PC-3 (cell line): ENCODE data around the gene IDS. TPM values are rescaled to one million over a fixed set of nuclear protein-coding genes. Genes with fewer than 3 reads are reported as not detected.

Source experiments
- ATAC-seq: fragments of 200-7000 bp; cut with Tn5 transposase; 2 replicates; pipeline ENCODE4 v1.9.1; 2020; ENCODE audit warnings: mild to moderate bottlenecking, moderate library complexity
- BruUV-seq: library from RNA; stranded (reverse); fragments of 400-500 nt; replicated peaks from 2 replicates; lab custom pipeline; 2021; lab: Mats Ljungman, UMichigan
- CTCF ChIA-PET: fragments of 300-600 bp; sonication (Branson Sonifier 250); formaldehyde crosslinking; loops from one replicate; lab custom pipeline; 2022; ENCODE audit warnings: antibody characterized with exemption; lab: Charles Lee
- POLR2A ChIA-PET: fragments of 300-600 bp; sonication (Branson Sonifier 250); formaldehyde crosslinking; loops from one replicate; lab custom pipeline; 2022; ENCODE audit warnings: antibody characterized with exemption; ENCODE audit not compliant: unreplicated experiment; lab: Charles Lee
- DNase-seq: peaks from one replicate; pipeline ENCODE4 v3.0.0-alpha.2; 2015
- H2AFZ ChIP-seq: fragments of 300-600 bp; sonication (generic); 2 replicates; pipeline ENCODE4 v1.6.0; 2016; ENCODE audit warnings: antibody characterized with exemption, low read length
- H3F3A ChIP-seq: fragments of 300-600 bp; sonication (generic); one replicate; pipeline ENCODE4 v1.6.0; 2017; ENCODE audit warnings: antibody characterized with exemption, low read length, control low read depth, mild to moderate bottlenecking; ENCODE audit not compliant: unreplicated experiment
- H3K27ac ChIP-seq: fragments of 300-600 bp; sonication (generic); 2 replicates; pipeline ENCODE4 v1.5.1; 2016; ENCODE audit warnings: mild to moderate bottlenecking, low read length
- H3K27me3 ChIP-seq: fragments of 300-600 bp; sonication (generic); 2 replicates; pipeline ENCODE4 v1.6.1; 2016; ENCODE audit warnings: low read length, mixed read lengths
- H3K36me3 ChIP-seq: fragments of 300-600 bp; sonication (generic); 2 replicates; pipeline ENCODE4 v1.6.1; 2016; ENCODE audit warnings: low read depth, mixed run types, low read length, mixed read lengths
- H3K4me1 ChIP-seq: fragments of 300-600 bp; sonication (generic); 2 replicates; pipeline ENCODE4 v1.5.1; 2016; ENCODE audit warnings: low read length; ENCODE audit not compliant: insufficient read depth
- H3K4me2 ChIP-seq: fragments of 300-600 bp; sonication (generic); 2 replicates; pipeline ENCODE4 v1.6.0; 2016; ENCODE audit warnings: low read length
- H3K4me3 ChIP-seq: fragments of 300-600 bp; sonication (generic); 2 replicates; pipeline ENCODE4 v1.5.1; 2016; ENCODE audit warnings: mild to moderate bottlenecking, low read length, mixed read lengths
- H3K79me2 ChIP-seq: fragments of 300-600 bp; sonication (generic); 2 replicates; pipeline ENCODE4 v1.6.1; 2017; ENCODE audit warnings: low read length, mixed read lengths
- H3K9ac ChIP-seq: fragments of 300-600 bp; sonication (generic); 2 replicates; pipeline ENCODE4 v1.6.0; 2016; ENCODE audit warnings: mild to moderate bottlenecking, low read length
- H3K9me2 ChIP-seq: fragments of 300-600 bp; sonication (generic); replicated peaks from 2 replicates; pipeline ENCODE4 v1.6.1; 2016; ENCODE audit warnings: mixed run types, low read length, mixed read lengths
- H3K9me3 ChIP-seq: fragments of 300-600 bp; sonication (generic); 2 replicates; pipeline ENCODE4 v1.6.1; 2016; ENCODE audit warnings: low read length, mixed read lengths
- H4K20me1 ChIP-seq: fragments of 300-600 bp; sonication (generic); 2 replicates; pipeline ENCODE4 v1.6.1; 2016; ENCODE audit warnings: low read length, mixed read lengths
- CTCF ChIP-seq: fragments of 300-600 bp; sonication (generic); conservative IDR thresholded peaks from 2 replicates; pipeline ENCODE4 v1.5.1; 2017; ENCODE audit warnings: antibody characterized with exemption, low read depth, mild to moderate bottlenecking, low read length
- EZH2 ChIP-seq: fragments of 300-600 bp; sonication (generic); IDR thresholded peaks from one replicate; pipeline ENCODE4 v1.6.1; 2017; ENCODE audit warnings: antibody characterized with exemption, mild to moderate bottlenecking, low read length; ENCODE audit not compliant: unreplicated experiment
- EZH2phosphoT487 ChIP-seq: fragments of 300-600 bp; sonication (generic); IDR thresholded peaks from 2 replicates; pipeline ENCODE4 v1.6.1; 2018; ENCODE audit warnings: mild to moderate bottlenecking, antibody characterized with exemption, low read length, borderline replicate concordance
- intact Hi-C: fragments of 100-400 bp; cut with micrococcal nuclease; formaldehyde crosslinking; loops from 2 replicates; pipeline ENCODE4 v1.9.0; 2023
- total RNA-seq: library from RNA; depleted of rRNA; stranded (reverse); fragments of >200 nt; gene quantifications from 2 replicates; pipeline ENCODE4 v1.2.3, GENCODE V29; 2014

IDS gene
- total RNA-seq, 1 experiment from 2014 or later = 72.9 TPM

- Histone ChIP-seq H3F3A (peaks cover 10% of the 10 kb centered on the region), H3K4me1 (peaks cover 49% of the 10 kb centered on the region), H3K4me2 (peak overlapping the region; percentile 61), H4K20me1 (no peaks in the 10 kb centered on the region), H3K9me3 (no peaks in the 10 kb centered on the region), H3K9me2 (no peaks in the 10 kb centered on the region), H3K27me3 (no peaks in the 10 kb centered on the region), H3K9ac (peak overlapping the region; percentile 45), H3K4me3 (no peak overlapping the region; the same call in 1 of the 2 replicates), H2AFZ (no peak overlapping the region), H3K79me2 (no peaks in the 10 kb centered on the region), H3K27ac (peak overlapping the region; percentile 89), H3K36me3 (peaks cover 52% of the 10 kb centered on the region)
- BruUV-seq = no TSS peak
- ChIA-PET CTCF (interaction anchor here (1.2 kb wide), 1 partner anchor 17 kb away, joined by 3 read pairs; no protein-coding TSS in a partner anchor), POLR2A (no interaction called here)
- intact Hi-C loops = loop anchor here (1.0 to 2.0 kb wide), 2 partner anchors 10 to 46 kb away; partner anchors contain the start of genes EOLA1 and IDS
- DNase-seq = peak; percentile 58
- no peak for TF ChIP-seq EZH2phosphoT487
- no peak for TF ChIP-seq CTCF
- TF ChIP-seq EZH2 = no peak
- ATAC-seq = peak; percentile 48
These were observed 10.1 kb downstream of the IDS start for GRCh38 chrX:149494844-149495565.

- CTCF ChIA-PET = interaction anchor here (0.8 to 1.1 kb wide), 2 partner anchors 17 to 18 kb away, joined by 3 read pairs; no protein-coding TSS in a partner anchor
- Histone ChIP-seq H3K79me2 (no peaks in the 10 kb centered on the region), H3K9ac (peak overlapping the region; percentile 45), H3K27ac (peak overlapping the region; percentile 89), H3K4me1 (peaks cover 49% of the 10 kb centered on the region), H3K4me2 (peak overlapping the region; percentile 61), H3K4me3 (no peak overlapping the region; the same call in 1 of the 2 replicates), H3K36me3 (peaks cover 60% of the 10 kb centered on the region), H3K27me3 (no peaks in the 10 kb centered on the region), H3K9me3 (no peaks in the 10 kb centered on the region), H2AFZ (no peak overlapping the region), H4K20me1 (no peaks in the 10 kb centered on the region), H3F3A (peaks cover 10% of the 10 kb centered on the region), H3K9me2 (no peaks in the 10 kb centered on the region)
- 0 out of 2 replicates have a peak, but pooled peaks have one; percentile 19 for TF ChIP-seq CTCF
- TF ChIP-seq EZH2phosphoT487 = no peak
- TF ChIP-seq EZH2 = no peak
- DNase-seq = peak; percentile 43
- peak; percentile 8; the same call in 1 of the 2 replicates for ATAC-seq
- intact Hi-C loops = loop anchor here (2.0 kb wide), 1 partner anchor 47 kb away; the partner anchor contains the start of gene EOLA1
- BruUV-seq = no TSS peak
- POLR2A ChIA-PET = no interaction called here
These were observed 11.2 kb downstream of the IDS start for GRCh38 chrX:149493567-149494562.
